ENCODE results near the gene CABLES2.

DNA sequence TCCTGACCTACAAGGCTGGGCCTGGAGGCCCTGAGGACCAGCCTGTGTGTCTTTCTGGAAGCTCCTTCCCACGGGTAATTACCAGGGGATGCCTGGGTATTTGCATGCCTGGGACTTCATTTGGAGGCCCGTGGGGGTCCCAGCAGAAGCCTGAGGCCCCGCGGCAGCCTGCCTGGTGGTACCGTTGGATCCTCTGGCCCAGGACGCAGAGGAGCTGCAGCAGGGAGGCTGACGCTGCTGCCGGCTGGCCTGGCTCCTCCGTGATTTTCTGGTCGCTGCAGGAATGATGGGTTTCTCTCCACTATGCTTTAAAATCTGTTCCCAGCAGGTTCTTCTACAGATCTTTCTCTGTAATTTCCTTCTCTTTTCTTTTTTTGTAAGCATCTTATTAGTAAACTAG lies 6.5 kb downstream of the CABLES2 start:
- TF ChIP-seq SMARCA4 (IDR thresholded peaks at IDR 0.05) = no peak
- no peak for TF ChIP-seq NR3C1 (CRISPR knock-in tag; IDR thresholded peaks at IDR 0.05)
- TF ChIP-seq NFYB (IDR thresholded peaks at IDR 0.05; ENCODE audit: extremely low read depth, insufficient read length) = no peak
- no peak for TF ChIP-seq EZH2 (IDR thresholded peaks at IDR 0.05; ENCODE audit: borderline replicate concordance, low read depth, low read length)

Measured in K562 (cell line).